Heart left ventricle (tissue), 16 donors: ENCODE data around the gene PPP1R26. TPM values are rescaled to one million over a fixed set of nuclear protein-coding genes. Genes with fewer than 3 reads are reported as not detected.
"Not testable (repeated sequence)": the region's sequence is repeated elsewhere in the genome, so short reads cannot be mapped to it uniquely, and the experiment has no call there.

Source experiments
- ATAC-seq, 4 donors: fragments of 200-7000 bp; cut with Tn5 transposase; one replicate each; pipeline ENCODE4 v1.9.1; 2020 to 2022; ENCODE audit warnings: moderate library complexity in 4 of 4, mild to moderate bottlenecking in 3 of 4, moderate number of reproducible peaks in 1 of 4
- DNase-seq, 5 donors: peaks; one replicate each; pipeline ENCODE4 v3.0.0-alpha.2; 2020
- H3K27ac ChIP-seq, 12 donors: fragments of 200-600 bp; sonication (generic) in 4 of 12; one replicate each; pipeline versions ENCODE4 v1.5.0 to v1.8.0; 2016 to 2022; ENCODE audit warnings: mild to moderate bottlenecking in 2 of 12
- H3K27me3 ChIP-seq, 9 donors: fragments of 200-600 bp; sonication (generic) in 2 of 9; one replicate each; pipeline versions ENCODE4 v1.5.1 to v1.8.0; 2016 to 2022; ENCODE audit warnings: mild to moderate bottlenecking in 3 of 9
- H3K36me3 ChIP-seq, 9 donors: fragments of 200-600 bp; sonication (generic) in 2 of 9; one replicate each; pipeline versions ENCODE4 v1.5.0 to v1.8.0; 2018 to 2022; ENCODE audit warnings: mild to moderate bottlenecking in 2 of 9
- H3K4me1 ChIP-seq, 12 donors: fragments of 200-600 bp; sonication (generic) in 4 of 12; one replicate each; pipeline versions ENCODE4 v1.5.0 to v1.8.0; 2016 to 2022; ENCODE audit warnings: mild to moderate bottlenecking in 3 of 12
- H3K4me3 ChIP-seq, 12 donors: fragments of 200-600 bp; sonication (generic) in 4 of 12; one replicate each; pipeline versions ENCODE4 v1.5.0 to v1.8.0; 2017 to 2022; ENCODE audit warnings: mild to moderate bottlenecking in 9 of 12, moderate library complexity in 4 of 12
- H3K9me3 ChIP-seq, 12 donors: fragments of 200-600 bp; sonication (generic) in 4 of 12; one replicate each; pipeline versions ENCODE4 v1.5.0 to v1.8.0; 2016 to 2022; ENCODE audit warnings: mild to moderate bottlenecking in 1 of 12
- CTCF ChIP-seq, 12 donors: fragments of 200-600 bp; sonication (generic) in 4 of 12; IDR thresholded peaks; one replicate each; pipeline versions ENCODE4 v1.5.0 to v1.8.0; 2018 to 2022; ENCODE audit warnings: antibody characterized with exemption in 12 of 12, mild to moderate bottlenecking in 5 of 12
- POLR2A ChIP-seq, 2 donors: fragments of 450-650 bp; IDR thresholded peaks; one replicate each; pipeline ENCODE4 v1.6.1; 2017; ENCODE audit warnings: antibody characterized with exemption in 2 of 2, mild to moderate bottlenecking in 2 of 2, moderate library complexity in 2 of 2
- WGBS, 4 donors: extraction: QIAGEN DNeasy Blood & Tissue Kit in 2 of 4; methylation state at CpG; one replicate each; pipeline versions ENCODE4 v1.1.5 to v1.1.7; 2013 to 2018; 5-methylcytosine and 5-hydroxymethylcytosine counted together
- intact Hi-C, 10 donors: fragments of 100-400 bp; cut with DNase I; formaldehyde crosslinking; loops; one replicate each; pipeline versions ENCODE4 v1.11.1 to v1.14.2; 2022
- long read RNA-seq, 3 donors: library from polyadenylated mRNA; unstranded; transcript quantifications; one replicate each; pipeline ENCODE4 v2.0.0, GENCODE V29; 2020 to 2021
- polyA plus RNA-seq, 2 donors: library from polyadenylated mRNA; stranded (reverse); fragments of 200-250 nt; gene quantifications; one replicate each; pipeline ENCODE4 v1.2.3, GENCODE V29; 2013
- total RNA-seq, 9 donors: library from RNA; depleted of rRNA in 2 of 9; stranded (reverse); fragments of >200 nt in 2 of 9; fragmentation: NEBNext Ultra II Directional in 3 of 9; extraction: Animal tissue kit (Norgen Biotek cat#: 25700) in 3 of 9; gene quantifications; one replicate each; pipeline versions ENCODE4 v1.1.0 to v1.2.4, GENCODE V29; 2016 to 2023
- donor health status: ischemic (EF 13 %, LVEDD 7.1; RV severe dilation, severe dysfunction).
- donor health status: healthy with polysubstance abuse.
- donor health status: DM: no; HTN: yes; CAD: no.
- donor health status: DM: no; HTN: no; CAD: no.
- donor health status: ischemic (EF 25% LVEDD 6.9; RV normal size, moderate dysfunction).
- donor health status: ischemic (EF 25% LVEDD 5.7; RV mildly dilated, moderate dysfunction).
- donor health status: healthy.
- donor health status: DM: yes; HTN: yes; CAD: no.
- donor health status: ischemic (EF 35%, LVEDD 5.7; RV mildly dilated, moderate dysfunction).
- donor health status: nonischemic (EF 11% LVEDD 7.7; RV severe dilation, severe dysfunction).
- donor health status: DM: yes; HTN: yes; CAD: no.
- donor health status: PGD.
- donor health status: ischemic (EF 29% LVEDD 5.4; RV normal size, mild dysfunction).
- donor health status: nonischemic (EF 23%, LVEDD 6.1; RV moderate dilation, normal function).

The PPP1R26 gene, protein sequence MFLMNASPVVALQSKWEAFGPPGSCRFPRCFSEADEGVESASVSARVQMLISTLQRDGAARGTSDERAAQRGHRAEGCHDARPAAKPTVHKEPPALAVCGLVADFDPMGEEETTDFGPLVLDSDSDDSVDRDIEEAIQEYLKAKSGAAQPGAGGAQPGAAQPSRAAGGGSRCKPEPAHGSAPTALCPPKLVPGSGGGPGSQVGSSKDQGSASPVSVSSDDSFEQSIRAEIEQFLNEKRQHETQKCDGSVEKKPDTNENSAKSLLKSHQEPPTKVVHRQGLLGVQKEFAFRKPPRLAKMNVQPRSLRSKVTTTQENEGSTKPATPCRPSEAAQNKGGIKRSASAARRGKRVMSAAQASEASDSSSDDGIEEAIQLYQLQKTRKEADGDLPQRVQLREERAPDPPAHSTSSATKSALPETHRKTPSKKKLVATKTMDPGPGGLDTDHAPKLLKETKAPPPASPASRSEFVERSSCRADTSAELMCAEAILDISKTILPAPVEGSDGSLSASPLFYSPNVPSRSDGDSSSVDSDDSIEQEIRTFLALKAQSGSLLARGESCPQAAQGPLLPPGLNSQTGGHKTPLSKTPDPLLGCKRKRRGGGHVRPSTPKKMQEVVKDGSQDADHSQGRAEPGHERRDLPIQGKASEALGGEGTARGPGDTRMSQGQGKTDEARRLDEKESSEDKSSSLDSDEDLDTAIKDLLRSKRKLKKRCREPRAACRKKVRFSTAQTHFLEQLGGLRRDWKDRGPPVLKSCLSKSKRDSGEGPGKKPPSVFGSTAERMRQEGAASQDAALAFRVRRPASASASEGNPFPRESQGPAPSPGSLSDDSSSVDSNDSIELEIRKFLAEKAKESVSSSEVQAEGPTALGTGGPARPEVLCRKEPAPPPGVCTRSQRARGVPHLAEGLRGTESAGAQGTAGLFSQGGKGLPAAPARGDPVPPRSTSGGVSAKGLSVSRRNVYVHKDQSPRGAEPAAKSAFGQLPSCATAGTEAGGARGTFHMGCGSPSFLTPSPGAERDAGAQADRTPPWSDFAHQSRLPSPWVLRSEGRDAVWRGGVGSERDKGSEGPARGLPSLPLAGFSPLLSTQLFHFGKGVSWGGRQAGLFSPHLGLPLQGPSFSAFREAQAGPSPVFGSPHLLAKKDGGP (N-terminal part only)
- total RNA-seq (10 to 100 TPM; 17.3 to 30.1 (median 19.4) TPM), polyA plus RNA-seq (10 to 100 TPM; 13.2 to 13.6 TPM)
- long read RNA-seq, donor 1, full-length matches to known transcripts, result 38 of 44 reads
- long read RNA-seq, donor 1, partial matches to known transcripts, result 4 of 44 reads
- long read RNA-seq, donor 1, other reads (novel, unspliced or antisense), result 2 of 44 reads
- long read RNA-seq, donor 2, full-length matches to known transcripts, result 30 of 36 reads
- long read RNA-seq, donor 2, partial matches to known transcripts, result 3 of 36 reads
- long read RNA-seq, donor 2, other reads (novel, unspliced or antisense), result 3 of 36 reads
- long read RNA-seq, donor 3, full-length matches to known transcripts, result 35 of 43 reads
- long read RNA-seq, donor 3, partial matches to known transcripts, result 5 of 43 reads
- long read RNA-seq, donor 3, other reads (novel, unspliced or antisense), result 3 of 43 reads

- peak in 4 of 5 donors; percentile 46 to 66 (median 56) for DNase-seq
- ATAC-seq, result peak in 3 of 4 donors; percentile 42 to 72 (median 54)
- intact Hi-C loops, result no loop called here
- WGBS, 4 donors, result 0 to 1% (median 1%) methylated on average over 15 to 102 of the region's 103 CpGs
- H3K27me3 ChIP-seq, result no peaks in the 10 kb centered on the region
- TF ChIP-seq POLR2A (IDR thresholded peaks at IDR 0.05) (no peak), CTCF (IDR thresholded peaks at IDR 0.05) (no peak)
- H3K4me3 ChIP-seq, result peak within 1 kb of the TSS; percentile 69 to 96 (median 76)
- H3K9me3 ChIP-seq, result no peaks in the 10 kb centered on the region
- peaks cover 0 to 27% (median 14%) of the 10 kb centered on the region in 12 donors for H3K4me1 ChIP-seq
- H3K27ac ChIP-seq, result peak within 1 kb of the TSS; percentile 60 to 89 (median 72)
- peaks cover 0 to 10% (median 8%) of the 10 kb centered on the region in 9 donors for H3K36me3 ChIP-seq
These were observed at the start of gene PPP1R26 for GRCh38 chr9:135479469-135480052. PPP1R26 (plus strand) TSS chr9:135479782; CDS start chr9:135484511, 4,729 bp downstream.

- ATAC-seq, result no peak
- TF ChIP-seq POLR2A (IDR thresholded peaks at IDR 0.05) (no peak), CTCF (IDR thresholded peaks at IDR 0.05) (no peak)
- peaks cover 0 to 3% (median 0%) of the 10 kb centered on the region in 9 donors for H3K27me3 ChIP-seq
These were observed 42.3 kb upstream of the PPP1R26 start for GRCh38 chr9:135437259-135437658.

GRCh38 chr9:135437696-135438095, 41.9 kb upstream of the PPP1R26 start:
- ATAC-seq, H3K4me3 ChIP-seq, H3K27me3 ChIP-seq, DNase-seq, intact Hi-C loops, H3K27ac ChIP-seq, H3K36me3 ChIP-seq: not testable (repeated sequence)
- H3K9me3 ChIP-seq, result peaks cover 0 to 15% (median 0%) of the 10 kb centered on the region in 12 donors
- peaks cover 0 to 18% (median 2%) of the 10 kb centered on the region in 12 donors for H3K4me1 ChIP-seq
- 86 to 99% (median 93%) methylated on average over 4 to 11 of the region's 11 CpGs for WGBS, 4 donors

More at GRCh38 chr9:135437259-135437658, 42.3 kb upstream of the PPP1R26 start:
- Histone ChIP-seq H3K9me3 (peaks cover 0 to 15% (median 0%) of the 10 kb centered on the region in 12 donors), H3K4me3 (no peak overlapping the region), H3K4me1 (peaks cover 0 to 17% (median 2%) of the 10 kb centered on the region in 12 donors), H3K36me3 (no peaks in the 10 kb centered on the region), H3K27ac (no peak overlapping the region)
- intact Hi-C loops, result no loop called here
- 92 to 93% (median 93%) methylated on average over 4 of the region's 4 CpGs for WGBS, 4 donors
- no peak for DNase-seq

DNA sequence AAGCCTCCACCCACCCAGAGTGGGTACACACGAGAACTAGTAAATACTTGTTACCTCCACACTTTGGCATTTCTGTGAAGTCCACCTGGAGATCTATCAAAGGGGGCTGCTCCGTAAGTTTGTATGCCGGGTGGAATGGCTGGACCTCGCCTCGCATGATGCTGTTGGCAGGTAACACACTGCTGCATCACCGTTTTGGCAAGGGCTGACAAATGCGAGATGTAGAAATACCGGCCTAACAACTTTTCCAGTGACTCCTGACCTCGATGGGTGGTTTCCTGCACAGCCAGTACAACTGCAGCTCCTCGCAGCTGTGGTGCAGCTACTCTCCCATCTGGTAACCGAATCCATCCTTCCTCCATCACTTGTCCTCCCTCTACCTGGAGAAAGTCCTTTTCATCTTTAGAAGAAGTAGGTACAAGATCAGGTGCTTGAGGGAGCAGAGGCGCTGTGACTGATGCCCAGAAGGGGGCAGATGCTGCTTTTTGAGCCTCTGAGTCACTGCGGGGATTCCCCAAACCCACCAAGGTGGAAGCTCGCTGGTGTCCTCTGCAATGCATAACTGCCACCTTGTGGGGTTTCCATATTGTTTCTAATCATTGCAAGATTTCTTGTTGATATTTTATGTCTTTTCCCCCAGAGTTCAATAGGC, 40.9 kb upstream of the PPP1R26 start:
- H3K27me3 ChIP-seq, intact Hi-C loops, ATAC-seq, H3K4me3 ChIP-seq, H3K27ac ChIP-seq, H3K36me3 ChIP-seq, DNase-seq: not testable (repeated sequence)
- 81 to 84% (median 83%) methylated on average over 14 of the region's 14 CpGs for WGBS, 4 donors
- Histone ChIP-seq H3K4me1 (peaks cover 0 to 18% (median 2%) of the 10 kb centered on the region in 12 donors), H3K9me3 (peaks cover 0 to 12% (median 0%) of the 10 kb centered on the region in 12 donors)

GRCh38 chr9:135439514-135439913, 40.1 kb upstream of the PPP1R26 start:
- H3K27ac ChIP-seq, ATAC-seq, intact Hi-C loops, H3K36me3 ChIP-seq, DNase-seq, H3K4me3 ChIP-seq, H3K9me3 ChIP-seq: not testable (repeated sequence)
- WGBS, 4 donors, result 81 to 83% (median 82%) methylated on average over 7 of the region's 7 CpGs
- Histone ChIP-seq H3K4me1 (peaks cover 0 to 18% (median 2%) of the 10 kb centered on the region in 12 donors), H3K27me3 (peaks cover 0 to 10% (median 0%) of the 10 kb centered on the region in 9 donors)
